GM19025 (cell line): ENCODE results near the gene ACLY.
"Not testable (repeated sequence)": the region's sequence is repeated elsewhere in the genome, so short reads cannot be mapped to it uniquely, and the experiment has no call there.

Experiments
- ATAC-seq: cut with Tn5 transposase; IDR thresholded peaks from one replicate; pipeline ENCODE4 v1.9.1; 2021; ENCODE audit warnings: mild to moderate bottlenecking, low read depth, moderate library complexity; ENCODE audit not compliant: unreplicated experiment

ACLY gene

GRCh38 chr17:41941168-41941567, 22.4 kb upstream of the ACLY start:
- no peak for ATAC-seq

- no peak for ATAC-seq
Measured at GRCh38 chr17:41939693-41940090, 20.9 kb upstream of the ACLY start.

GRCh38 chr17:41939044-41939692, 20.4 kb upstream of the ACLY start:
- no peak for ATAC-seq

- no peak for ATAC-seq
Measured at GRCh38 chr17:41937970-41938954, 19.5 kb upstream of the ACLY start.

GRCh38 chr17:41935641-41936040, 16.9 kb upstream of the ACLY start:
- ATAC-seq = no peak

- no peak for ATAC-seq
Measured at GRCh38 chr17:41932816-41933389, 14.2 kb upstream of the ACLY start.

- ATAC-seq = not testable (repeated sequence)
Measured at GRCh38 chr17:41931715-41932114, 13.0 kb upstream of the ACLY start.

- peak; percentile 14 for ATAC-seq
Measured at GRCh38 chr17:41930833-41931156, 12.0 kb upstream of the ACLY start.

GRCh38 chr17:41930009-41930832, 11.5 kb upstream of the ACLY start, which contains the start of gene ODAD4:
TSS of gene ODAD4 (plus strand) at chr17:41930617. CDS start at chr17:41930724, 107 bp downstream.
- peak; percentile 96 for ATAC-seq

- ATAC-seq = no peak
Measured at GRCh38 chr17:41928693-41929251, 10.0 kb upstream of the ACLY start.

- no peak for ATAC-seq
Measured at GRCh38 chr17:41925991-41926590, 7.3 kb upstream of the ACLY start.

GRCh38 chr17:41920580-41920955, 1.8 kb upstream of the ACLY start:
- ATAC-seq = no peak

- no peak for ATAC-seq
Measured at GRCh38 chr17:41919840-41920579, 1.3 kb upstream of the ACLY start.

GRCh38 chr17:41919165-41919817, 540 bp upstream of the ACLY start:
- peak; percentile 6 for ATAC-seq

- peak; percentile 1 for ATAC-seq
Measured at GRCh38 chr17:41917679-41918313, 955 bp downstream of the ACLY start.

- ATAC-seq = no peak
Measured at GRCh38 chr17:41917192-41917591, 1.6 kb downstream of the ACLY start.

GRCh38 chr17:41915566-41915965, 3.2 kb downstream of the ACLY start:
- no peak for ATAC-seq

- no peak for ATAC-seq
Measured at GRCh38 chr17:41915020-41915419, 3.7 kb downstream of the ACLY start.
